ACHN (cell line): ENCODE results near the gene ITSN1.
"Not testable (repeated sequence)": the region's sequence is repeated elsewhere in the genome, so short reads cannot be mapped to it uniquely, and the experiment has no call there.

Experiments used
- DNase-seq: peaks from one replicate; pipeline ENCODE4 v3.0.0-alpha.2; 2015
- in situ Hi-C: cut with HindIII; loops from 2 replicates; pipeline ENCODE4 v1.10.0; 2017; ENCODE audit warnings: low sequenced_read_pairs, low pct_ligation_motif_present, low pct_unique_long_range_greater_than_20kb

Gene ITSN1

GRCh38 chr21:33859373-33860102, 217.2 kb downstream of the ITSN1 start:
- in situ Hi-C loops = no loop called here
- DNase-seq = no peak

GRCh38 chr21:33860332-33860879, 218.1 kb downstream of the ITSN1 start:
- DNase-seq = no peak
- in situ Hi-C loops = no loop called here

GRCh38 chr21:33861125-33861524, 218.8 kb downstream of the ITSN1 start:
- no peak for DNase-seq
- in situ Hi-C loops = no loop called here

- in situ Hi-C loops, DNase-seq: not testable (repeated sequence)
Measured at GRCh38 chr21:33863191-33863590, 220.9 kb downstream of the ITSN1 start.

- no peak for DNase-seq
- in situ Hi-C loops = no loop called here
Measured at GRCh38 chr21:33864150-33864549, 221.8 kb downstream of the ITSN1 start.

GRCh38 chr21:33865176-33865575, 222.9 kb downstream of the ITSN1 start:
- in situ Hi-C loops = no loop called here
- no peak for DNase-seq

- in situ Hi-C loops = no loop called here
Measured at GRCh38 chr21:33865996-33866575, 223.8 kb downstream of the ITSN1 start.

GRCh38 chr21:33866826-33867225, 224.5 kb downstream of the ITSN1 start:
- no peak for DNase-seq
- in situ Hi-C loops = no loop called here

More at GRCh38 chr21:33865996-33866575, 223.8 kb downstream of the ITSN1 start:
- no peak for DNase-seq

- DNase-seq, in situ Hi-C loops: not testable (repeated sequence)
Measured at GRCh38 chr21:33867868-33868267, 225.6 kb downstream of the ITSN1 start.

- DNase-seq = no peak
- in situ Hi-C loops = no loop called here
Measured at GRCh38 chr21:33869873-33870272, 227.6 kb downstream of the ITSN1 start.

- in situ Hi-C loops = no loop called here
- no peak for DNase-seq
Measured at GRCh38 chr21:33870768-33871167, 228.5 kb downstream of the ITSN1 start.

GRCh38 chr21:33871171-33871570, 228.9 kb downstream of the ITSN1 start:
- in situ Hi-C loops = no loop called here
- no peak for DNase-seq

GRCh38 chr21:33872881-33873515, 230.7 kb downstream of the ITSN1 start:
- no peak for DNase-seq
- in situ Hi-C loops = no loop called here

- no peak for DNase-seq
- in situ Hi-C loops = no loop called here
Measured at GRCh38 chr21:33874161-33874560, 231.9 kb downstream of the ITSN1 start.

GRCh38 chr21:33875026-33875695, 232.9 kb downstream of the ITSN1 start:
- no peak for DNase-seq
- in situ Hi-C loops = no loop called here

GRCh38 chr21:33878824-33879223, 236.5 kb downstream of the ITSN1 start:
- DNase-seq = no peak
- in situ Hi-C loops = no loop called here

- in situ Hi-C loops = no loop called here
Measured at GRCh38 chr21:33880626-33881025, 238.3 kb downstream of the ITSN1 start.

GRCh38 chr21:33881689-33882440, 239.6 kb downstream of the ITSN1 start:
- no peak for DNase-seq
- in situ Hi-C loops = no loop called here

More at GRCh38 chr21:33880626-33881025, 238.3 kb downstream of the ITSN1 start:
- DNase-seq = no peak
